ENCODE results near the gene NDUFA5.

Gene NDUFA5

GRCh38 chr7:123580406-123581161 is 23.0 kb upstream of the NDUFA5 start:
- DNase-seq (ENCODE audit: low read depth): peak; percentile 55
- TF ChIP-seq MYC (IDR thresholded peaks at IDR 0.05; ENCODE audit: low read depth, low read length) (no peak), MAX (IDR thresholded peaks at IDR 0.05; ENCODE audit: low read depth, low read length) (no peak), POLR2A (IDR thresholded peaks at IDR 0.05; ENCODE audit: extremely low read depth, insufficient read length) (no peak), CTCF (IDR thresholded peaks at IDR 0.05; ENCODE audit: low read depth, low read length) (peak; percentile 86)
- no peak overlapping the region for H3K4me3 ChIP-seq (ENCODE audit: low read depth, low read length)

GRCh38 chr7:123579416-123579815 is 21.8 kb upstream of the NDUFA5 start:
- no peak overlapping the region for H3K4me3 ChIP-seq (ENCODE audit: low read depth, low read length)
- TF ChIP-seq CTCF (IDR thresholded peaks at IDR 0.05; ENCODE audit: low read depth, low read length): no peak
- TF ChIP-seq MAX (IDR thresholded peaks at IDR 0.05; ENCODE audit: low read depth, low read length): no peak
- no peak for TF ChIP-seq MYC (IDR thresholded peaks at IDR 0.05; ENCODE audit: low read depth, low read length)
- no peak for TF ChIP-seq POLR2A (IDR thresholded peaks at IDR 0.05; ENCODE audit: extremely low read depth, insufficient read length)
- no peak for DNase-seq (ENCODE audit: low read depth)

- no peak for TF ChIP-seq POLR2A (IDR thresholded peaks at IDR 0.05; ENCODE audit: extremely low read depth, insufficient read length)
- no peak for TF ChIP-seq MYC (IDR thresholded peaks at IDR 0.05; ENCODE audit: low read depth, low read length)
- TF ChIP-seq CTCF (IDR thresholded peaks at IDR 0.05; ENCODE audit: low read depth, low read length): no peak
- TF ChIP-seq MAX (IDR thresholded peaks at IDR 0.05; ENCODE audit: low read depth, low read length): no peak
- DNase-seq (ENCODE audit: low read depth): peak; percentile 32
- H3K4me3 ChIP-seq (ENCODE audit: low read depth, low read length): no peak overlapping the region
These were observed 16.4 kb upstream of the NDUFA5 start for GRCh38 chr7:123573896-123574467.

- DNase-seq (ENCODE audit: low read depth): no peak
- no peak overlapping the region for H3K4me3 ChIP-seq (ENCODE audit: low read depth, low read length)
- TF ChIP-seq MAX (IDR thresholded peaks at IDR 0.05; ENCODE audit: low read depth, low read length): no peak
- TF ChIP-seq MYC (IDR thresholded peaks at IDR 0.05; ENCODE audit: low read depth, low read length): no peak
- TF ChIP-seq CTCF (IDR thresholded peaks at IDR 0.05; ENCODE audit: low read depth, low read length): no peak
These were observed 15.7 kb upstream of the NDUFA5 start for GRCh38 chr7:123573341-123573740.

- DNase-seq (ENCODE audit: low read depth): no peak
- TF ChIP-seq CTCF (IDR thresholded peaks at IDR 0.05; ENCODE audit: low read depth, low read length): no peak
- no peak for TF ChIP-seq MYC (IDR thresholded peaks at IDR 0.05; ENCODE audit: low read depth, low read length)
- no peak for TF ChIP-seq MAX (IDR thresholded peaks at IDR 0.05; ENCODE audit: low read depth, low read length)
- TF ChIP-seq POLR2A (IDR thresholded peaks at IDR 0.05; ENCODE audit: extremely low read depth, insufficient read length): no peak
- H3K4me3 ChIP-seq (ENCODE audit: low read depth, low read length): no peak overlapping the region
These were observed 14.1 kb upstream of the NDUFA5 start for GRCh38 chr7:123571684-123572083.

All from NB4 (cell line).